Fibroblast of lung (primary cell): Measurements from ENCODE around the gene IMMT.

Experiments
- CTCF ChIP-seq, 2 donors: IDR thresholded peaks in 1 of 2; conservative IDR thresholded peaks in 1 of 2; 1 replicate in 1 of 2; 2 replicates in 1 of 2; pipeline ENCODE4 v1.5.1; 2011 to 2012; ENCODE audit warnings: low read length in 2 of 2, control low read depth in 1 of 2, inconsistent platforms in 1 of 2, low read depth in 1 of 2, mild to moderate bottlenecking in 1 of 2
- EZH2 ChIP-seq: IDR thresholded peaks from 2 replicates; pipeline ENCODE4 v1.5.1; 2012; ENCODE audit warnings: low read length, control low read depth, mild to moderate bottlenecking; ENCODE audit errors: missing control alignments

GRCh38 chr2:86223927-86224560, 28.8 kb upstream of the IMMT start:
- TF ChIP-seq CTCF (conservative IDR thresholded peaks at IDR 0.05 in 1 of 2, IDR thresholded peaks at IDR 0.05 in 1 of 2; ENCODE audit: low read depth in 1 of 2, low read length in 2 of 2), result no peak
- TF ChIP-seq EZH2, result no peak
